ENCODE data around the gene PSMB5. TPM values are rescaled to one million over a fixed set of nuclear protein-coding genes. Genes with fewer than 3 reads are reported as not detected.

The PSMB5 gene
- total and polyA plus RNA-seq, 5 donors from 2014 or later, result 13.8 to 50.9 (median 32.6) TPM

Other genes with a start within 250 kb of the PSMB5 start
- not detected for gene SLC7A7, start 219.5 kb downstream of the PSMB5 start, total RNA-seq
- under 1 TPM; 0.21 to 0.61 (median 0.50) TPM for gene SLC7A7, start 219.5 kb downstream of the PSMB5 start, polyA plus RNA-seq
- gene MRPL52, start 205.0 kb downstream of the PSMB5 start, total RNA-seq, result 35.7 TPM
- gene MRPL52, start 205.0 kb downstream of the PSMB5 start, polyA plus RNA-seq, result 100 to 1,000 TPM; 129 to 148 (median 138) TPM
- gene MMP14, start 198.3 kb downstream of the PSMB5 start, total RNA-seq, result 1.0 TPM
- not detected for gene MMP14, start 198.3 kb downstream of the PSMB5 start, polyA plus RNA-seq
- gene LRP10, start 163.2 kb downstream of the PSMB5 start, total RNA-seq, result 111 TPM
- 100 to 1,000 TPM in 1 of 4 donors, 10 to 100 TPM in 3; 78.7 to 108 (median 88.3) TPM for gene LRP10, start 163.2 kb downstream of the PSMB5 start, polyA plus RNA-seq
- 11.1 TPM for gene REM2, start 151.7 kb downstream of the PSMB5 start, total RNA-seq
- gene REM2, start 151.7 kb downstream of the PSMB5 start, polyA plus RNA-seq, result 1 to 10 TPM in 3 of 4 donors, under 1 TPM in 1; 0.61 to 2.6 (median 1.4) TPM
- gene RBM23, start 115.8 kb downstream of the PSMB5 start, total RNA-seq, result 108 TPM
- gene RBM23, start 115.8 kb downstream of the PSMB5 start, polyA plus RNA-seq, result 10 to 100 TPM; 43.1 to 54.0 (median 46.7) TPM
- gene PRMT5, start 105.5 kb downstream of the PSMB5 start, total RNA-seq, result 19.3 TPM
- gene PRMT5, start 105.5 kb downstream of the PSMB5 start, polyA plus RNA-seq, result 10 to 100 TPM; 37.4 to 43.3 (median 40.5) TPM
- 20.0 TPM for gene HAUS4, start 77.8 kb downstream of the PSMB5 start, total RNA-seq
- gene HAUS4, start 77.8 kb downstream of the PSMB5 start, polyA plus RNA-seq, result 10 to 100 TPM; 30.0 to 41.9 (median 37.0) TPM
- gene AJUBA, start 52.3 kb downstream of the PSMB5 start, total RNA-seq, result 0.54 TPM
- 1 to 10 TPM in 1 of 4 donors, under 1 TPM in 3; 0.20 to 1.0 (median 0.71) TPM for gene AJUBA, start 52.3 kb downstream of the PSMB5 start, polyA plus RNA-seq
- 8.5 TPM for gene C14orf93, start 24.8 kb downstream of the PSMB5 start, total RNA-seq
- gene C14orf93, start 24.8 kb downstream of the PSMB5 start, polyA plus RNA-seq, result 1 to 10 TPM; 4.7 to 7.5 (median 6.9) TPM
- gene PSMB11, start 7.3 kb upstream of the PSMB5 start, total RNA-seq, result not detected
- gene PSMB11, start 7.3 kb upstream of the PSMB5 start, polyA plus RNA-seq, result not detected
- gene CDH24, start 22.6 kb upstream of the PSMB5 start, total RNA-seq, result 2.9 TPM
- gene CDH24, start 22.6 kb upstream of the PSMB5 start, polyA plus RNA-seq, result under 1 TPM; 0.17 to 0.79 (median 0.25) TPM
- gene ACIN1, start 60.2 kb upstream of the PSMB5 start, total RNA-seq, result 340 TPM
- 10 to 100 TPM in 1 of 4 donors, 1 to 10 TPM in 3; 6.8 to 10.1 (median 7.4) TPM for gene ACIN1, start 60.2 kb upstream of the PSMB5 start, polyA plus RNA-seq
- 13.6 TPM for gene C14orf119, start 60.6 kb upstream of the PSMB5 start, total RNA-seq
- 100 to 1,000 TPM; 131 to 187 (median 156) TPM for gene C14orf119, start 60.6 kb upstream of the PSMB5 start, polyA plus RNA-seq
- not detected for gene CIROP, start 70.1 kb upstream of the PSMB5 start, total RNA-seq
- gene CIROP, start 70.1 kb upstream of the PSMB5 start, polyA plus RNA-seq, result under 1 TPM in 1 of 4 donors, not detected in 3; 0.23 TPM
- gene CEBPE, start 84.4 kb upstream of the PSMB5 start, total RNA-seq, result not detected
- gene CEBPE, start 84.4 kb upstream of the PSMB5 start, polyA plus RNA-seq, result under 1 TPM in 3 of 4 donors, not detected in 1; 0.14 to 0.29 (median 0.24) TPM
- gene SLC7A8, start 148.8 kb upstream of the PSMB5 start, total RNA-seq, result not detected
- gene SLC7A8, start 148.8 kb upstream of the PSMB5 start, polyA plus RNA-seq, result 1 to 10 TPM in 3 of 4 donors, under 1 TPM in 1; 0.48 to 1.8 (median 1.1) TPM
- gene RNF212B, start 203.0 kb upstream of the PSMB5 start, total RNA-seq, result not detected
- not detected for gene RNF212B, start 203.0 kb upstream of the PSMB5 start, polyA plus RNA-seq